IPS-NIHi7 (cell line): ENCODE data around the gene IL1A.

ENCODE experiments used
- DNase-seq: peaks from one replicate; pipeline ENCODE4 v3.0.0; 2012; ENCODE audit warnings: mixed read lengths; ENCODE audit errors: extremely low spot score

IL1A gene

DNA sequence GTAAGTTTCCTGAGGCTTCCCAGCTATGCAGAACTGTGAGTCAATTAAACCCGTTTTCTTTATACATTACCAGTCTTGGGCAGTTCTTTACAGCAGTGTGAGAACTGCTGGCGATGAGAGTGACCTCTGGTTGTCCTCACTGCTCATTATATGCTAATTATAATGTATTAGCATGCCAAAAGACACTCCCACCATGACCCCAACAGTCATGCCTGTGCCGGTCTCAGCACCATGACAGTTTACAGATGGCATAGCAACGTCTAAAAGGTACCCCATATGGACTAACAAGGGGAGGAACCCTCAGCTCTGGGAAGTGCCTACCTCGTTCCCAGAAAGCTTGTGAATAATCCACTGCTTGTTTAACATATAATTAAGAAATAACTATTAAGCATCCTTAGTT is 8.1 kb upstream of the IL1A start:
- DNase-seq, result no peak

DNA sequence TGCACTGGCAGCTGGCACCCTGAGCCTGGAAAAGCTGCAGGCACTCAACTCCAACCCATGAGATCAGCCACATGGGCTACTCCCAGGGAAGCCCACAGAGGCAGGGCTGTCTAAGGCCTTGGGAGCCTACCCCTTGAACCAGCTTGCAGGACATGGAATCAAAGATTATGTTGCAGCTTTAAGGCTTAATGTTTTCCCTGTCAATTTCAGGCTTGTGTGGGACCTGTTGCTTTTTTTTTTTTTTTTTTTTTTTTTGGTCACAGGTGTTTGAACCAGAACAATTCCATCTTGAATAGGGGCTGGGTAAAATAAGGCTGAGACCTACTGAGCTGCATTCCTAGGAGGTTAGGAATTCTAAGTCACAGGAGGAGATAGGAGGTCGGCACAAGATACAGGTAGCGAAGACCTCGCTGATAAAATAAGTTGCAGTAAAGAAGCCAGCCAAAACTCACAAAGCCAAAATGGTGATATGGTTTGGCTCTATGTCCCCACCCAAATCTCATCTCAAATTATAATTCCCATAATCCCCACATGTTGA is 7.5 kb upstream of the IL1A start:
- no peak for DNase-seq

DNA sequence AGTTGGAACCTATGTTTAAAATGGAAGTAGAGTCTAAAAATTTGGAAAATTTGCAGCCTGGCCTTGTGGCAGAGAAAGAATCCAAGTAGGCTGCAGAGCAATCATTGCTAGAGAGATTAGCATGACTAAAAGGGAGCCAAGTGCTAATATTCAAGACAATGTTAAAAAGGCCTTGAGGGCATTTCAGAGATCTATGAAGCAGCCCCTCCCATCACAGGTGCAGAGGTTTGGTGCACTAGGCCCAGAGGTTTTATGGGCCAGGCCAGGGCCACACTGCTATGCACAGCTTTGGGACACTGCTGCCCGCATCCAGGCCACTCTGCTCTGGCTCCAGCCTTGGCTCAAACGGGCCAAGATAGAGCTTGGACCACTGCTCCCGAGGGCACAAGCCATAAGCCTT is 6.7 kb upstream of the IL1A start:
- no peak for DNase-seq

DNA sequence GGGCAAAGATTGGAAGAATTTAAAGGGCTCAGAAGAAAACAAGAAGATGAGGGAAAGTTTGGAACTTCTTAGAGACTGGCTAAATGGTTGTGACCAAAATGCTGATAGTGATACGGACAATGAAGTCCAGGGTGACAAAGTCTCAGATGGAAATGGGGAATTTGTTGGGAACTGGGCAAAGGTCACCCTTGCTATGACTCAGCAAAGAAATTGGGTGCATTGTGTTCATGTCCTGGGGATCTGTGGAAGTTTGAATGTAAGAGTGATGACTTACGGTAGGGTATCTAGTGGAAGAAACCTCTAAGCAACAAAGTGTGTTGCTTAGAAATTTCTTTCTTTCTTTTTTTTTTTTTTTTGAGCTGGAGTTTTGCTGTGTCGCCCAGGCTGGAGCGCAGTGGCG is 6.0 kb upstream of the IL1A start:
- no peak for DNase-seq

DNA sequence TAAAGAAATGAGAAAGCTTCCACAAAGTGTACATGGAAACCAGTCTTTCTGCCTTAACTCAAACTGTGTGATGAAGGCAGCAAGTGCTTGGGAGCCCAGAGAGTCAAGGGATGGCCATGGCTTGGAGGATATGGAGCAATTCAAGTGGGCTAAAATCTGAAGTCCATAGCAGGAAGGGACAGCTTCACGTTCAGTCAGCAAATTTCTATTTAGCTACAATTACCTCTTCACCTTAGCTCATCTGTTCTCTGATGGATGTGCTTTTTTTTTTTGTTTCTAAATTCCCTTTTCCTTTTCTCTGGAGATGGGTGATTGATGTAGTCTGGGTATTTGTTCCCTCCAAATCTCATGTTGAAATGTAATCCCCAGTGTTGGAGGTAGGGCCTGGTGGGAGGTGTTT is 4.9 kb upstream of the IL1A start:
- no peak for DNase-seq

DNA sequence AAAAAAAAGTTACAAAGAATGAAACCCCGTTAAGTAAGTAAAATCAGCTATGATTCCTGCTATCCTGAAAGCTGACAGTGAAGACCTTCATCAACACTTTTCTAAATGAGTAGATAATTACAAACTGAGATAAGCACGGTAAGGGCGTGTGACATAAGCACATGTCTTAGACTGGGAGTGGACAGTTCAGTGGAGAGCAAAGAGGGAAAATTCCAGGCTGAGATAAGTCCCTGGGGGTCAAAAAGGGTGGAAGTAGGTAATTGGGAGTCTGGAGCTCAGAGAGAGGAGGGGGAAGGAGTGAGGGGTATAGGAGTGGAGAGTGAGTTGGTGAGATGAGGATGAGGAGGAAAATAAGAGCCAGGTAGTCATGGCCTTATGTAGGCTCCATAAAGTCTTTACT is 4.4 kb upstream of the IL1A start:
- DNase-seq, result no peak

DNA sequence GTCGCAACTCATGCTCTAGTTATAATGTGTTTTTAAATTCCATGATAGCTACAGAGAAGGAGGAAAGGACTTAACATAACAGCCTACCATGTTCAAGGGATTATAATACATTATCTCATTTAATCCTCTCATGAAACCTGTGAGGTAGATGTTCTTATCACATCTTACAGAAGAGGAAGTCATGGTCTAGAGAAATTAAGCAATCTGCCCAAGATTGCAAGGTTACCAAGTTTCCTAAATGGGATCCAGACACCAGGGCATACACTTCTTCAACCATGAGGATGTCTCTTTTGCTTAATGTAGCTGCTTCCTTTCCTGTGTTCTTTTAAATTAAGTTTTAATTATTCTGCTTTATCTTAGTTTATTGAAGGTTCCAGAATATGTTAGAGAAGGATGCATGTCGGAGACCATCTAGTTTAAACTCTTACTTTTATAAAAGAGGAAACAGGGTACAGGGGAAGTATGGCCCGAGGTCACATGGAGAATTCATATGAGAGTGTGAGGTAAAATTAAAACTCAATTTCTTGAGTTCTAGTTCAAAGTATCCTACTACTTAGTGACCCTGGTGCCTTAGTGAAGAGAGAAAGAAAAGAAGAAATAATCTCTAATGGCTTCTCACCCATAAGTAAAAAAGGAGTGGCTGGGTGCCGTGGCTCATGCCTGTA is 3.6 kb upstream of the IL1A start:
- no peak for DNase-seq

DNA sequence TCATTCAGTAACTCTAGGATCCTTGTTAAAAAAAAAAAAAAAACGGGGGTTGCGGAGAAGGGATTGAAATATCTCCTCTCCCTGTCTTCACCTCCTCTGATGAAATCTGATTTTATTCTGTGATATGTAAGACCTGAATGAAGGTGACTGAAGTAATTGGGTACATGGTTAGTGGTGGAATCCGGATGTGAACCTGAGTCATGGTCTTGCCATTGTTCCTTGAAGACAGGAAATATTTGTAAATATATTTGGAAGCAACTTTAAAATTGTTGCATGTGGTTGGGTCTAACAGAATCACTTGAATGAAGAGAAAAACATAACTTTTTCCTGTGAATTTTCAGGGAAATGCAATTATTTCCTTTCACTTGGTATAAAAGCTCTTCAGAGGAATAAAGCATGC is 3.0 kb upstream of the IL1A start:
- DNase-seq, result no peak

DNA sequence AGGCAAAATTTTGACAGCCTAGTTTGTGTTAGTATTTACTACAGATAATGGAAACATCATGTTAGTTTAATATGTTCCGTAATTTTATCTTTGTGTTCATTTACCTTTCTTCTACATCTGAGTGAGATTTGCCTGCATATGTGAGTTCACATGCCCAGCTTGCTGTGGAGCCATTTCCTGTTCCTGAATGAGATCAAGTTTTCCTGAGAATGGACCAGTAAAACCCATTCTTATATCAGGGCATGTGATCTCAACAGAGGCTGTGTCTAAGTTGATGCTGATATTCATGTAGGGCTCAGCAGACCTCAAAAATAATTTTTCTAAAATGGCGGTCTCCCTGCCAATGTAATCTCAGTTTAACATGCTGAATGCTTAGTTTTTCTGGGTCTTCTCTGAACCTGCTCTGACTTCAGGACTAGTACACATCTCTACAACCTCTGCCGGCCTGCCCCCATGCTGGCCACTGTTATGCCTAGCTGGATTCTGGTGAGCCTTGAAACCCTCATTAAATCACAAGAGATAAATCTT is 1.0 kb downstream of the IL1A start:
- no peak for DNase-seq

DNA sequence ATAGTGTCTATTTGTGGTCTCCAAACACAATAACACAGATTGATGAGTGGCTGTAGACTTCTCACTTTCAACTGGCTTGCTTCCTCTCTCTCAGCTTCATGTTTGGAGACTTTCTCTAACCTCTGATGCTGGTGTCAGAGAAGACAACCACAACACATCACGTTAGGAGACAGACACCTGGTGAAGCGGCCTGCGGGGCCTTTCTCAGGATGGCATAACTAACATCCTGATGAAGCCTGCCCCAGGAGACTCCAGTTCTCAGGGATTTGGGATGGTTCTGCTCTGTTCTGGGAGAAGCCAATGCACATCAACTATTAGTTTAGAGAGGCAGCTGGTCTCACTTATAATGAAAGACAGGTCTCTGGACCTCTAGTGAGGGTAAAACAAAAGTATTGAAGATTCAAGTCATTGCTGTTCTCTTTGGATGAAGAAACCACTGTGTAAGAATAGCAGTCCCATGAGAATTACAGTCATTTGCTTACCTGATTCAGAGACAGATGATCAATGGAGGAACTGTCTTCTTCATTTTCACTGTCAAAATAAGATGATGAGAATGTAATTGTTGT is 2.0 kb downstream of the IL1A start:
- DNase-seq, result no peak

DNA sequence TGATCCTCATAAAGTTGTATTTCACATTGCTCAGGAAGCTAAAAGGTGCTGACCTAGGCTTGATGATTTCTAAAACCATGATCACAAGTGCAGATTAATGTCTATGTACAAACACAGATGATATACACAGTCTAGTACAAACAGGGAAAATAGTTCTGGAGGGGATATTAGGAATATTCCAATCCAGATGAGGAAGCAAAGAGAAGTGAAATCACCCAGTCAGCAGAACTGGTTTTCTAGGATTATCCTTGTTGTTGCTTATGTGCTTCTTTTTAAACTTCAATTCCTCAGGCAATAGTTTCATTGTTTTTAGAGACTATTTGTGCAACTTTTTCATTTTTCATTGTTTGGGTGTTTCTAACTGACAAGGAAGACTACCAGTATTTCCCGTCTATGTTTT is 4.7 kb downstream of the IL1A start:
- DNase-seq, result no peak

DNA sequence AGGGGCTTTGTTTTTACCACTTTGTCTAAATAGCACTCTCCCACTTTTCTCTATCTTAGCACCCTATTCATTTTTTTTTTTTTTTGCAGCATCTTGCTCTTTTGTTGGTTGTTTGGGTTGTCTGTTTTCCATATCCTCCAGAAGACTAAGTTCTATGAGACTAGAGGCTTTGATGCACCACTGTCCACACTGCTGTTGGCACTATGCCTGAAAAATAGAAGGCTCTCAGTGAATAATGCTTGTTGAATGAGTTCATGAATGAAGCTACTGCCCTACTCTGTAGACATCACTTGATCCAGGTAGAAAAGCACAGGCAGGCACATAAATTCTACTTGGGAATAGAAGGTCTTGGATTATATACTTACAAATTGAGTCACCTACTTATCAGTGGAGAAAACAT is 7.3 kb downstream of the IL1A start:
- no peak for DNase-seq

DNA sequence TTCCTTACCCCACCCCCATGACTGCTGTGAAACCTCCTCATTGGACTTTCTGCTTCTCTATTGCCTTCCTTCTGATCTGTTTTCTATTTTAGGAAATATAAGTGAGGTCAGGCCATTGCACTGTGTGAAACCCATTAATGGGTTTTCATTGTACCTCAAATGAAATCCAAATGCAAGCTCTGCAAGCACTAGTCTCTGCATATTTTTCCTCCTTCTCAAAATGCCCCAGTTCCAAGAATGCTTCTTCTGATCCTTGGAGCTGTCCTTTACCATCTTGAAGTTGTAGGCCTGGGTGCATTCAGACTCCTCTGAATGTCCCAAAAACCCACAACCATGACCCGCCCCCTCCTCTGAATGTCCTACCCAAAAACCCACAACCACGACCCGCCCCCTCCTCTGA is 8.2 kb downstream of the IL1A start:
- no peak for DNase-seq

DNA sequence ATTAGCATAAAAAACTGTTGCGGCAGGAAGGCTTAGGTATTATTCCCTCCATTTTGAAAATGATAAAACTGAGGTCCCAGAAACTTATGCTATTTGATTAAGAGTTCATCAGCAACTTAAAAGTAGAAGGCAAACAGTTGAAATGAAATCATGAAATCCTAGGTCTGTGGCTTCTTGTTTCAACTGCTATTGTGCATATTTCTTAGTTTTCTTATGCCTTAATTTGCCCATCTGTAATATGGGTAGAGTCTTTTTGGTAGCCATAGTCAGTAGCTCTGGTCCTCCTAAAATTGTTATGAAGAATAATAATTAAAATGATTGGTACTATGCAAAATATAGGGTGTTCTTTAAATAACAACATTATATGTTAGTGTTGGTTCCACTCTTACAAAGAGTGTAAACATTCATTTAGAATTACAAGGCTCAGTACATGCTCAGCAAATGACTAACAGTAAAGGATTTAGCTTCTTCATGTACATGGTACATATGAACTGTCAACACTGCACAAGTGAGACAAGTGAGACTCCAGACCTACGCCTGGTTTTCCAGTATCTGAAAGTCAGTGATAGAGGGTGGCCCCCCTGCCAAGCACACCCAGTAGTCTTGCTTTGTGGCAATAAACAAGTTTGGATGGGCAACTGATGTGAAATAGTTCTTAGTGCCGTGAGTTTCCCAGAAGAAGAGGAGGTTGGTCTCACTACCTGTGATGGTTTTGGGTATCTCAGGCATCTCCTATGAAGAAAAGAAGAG is 9.6 kb downstream of the IL1A start:
- DNase-seq, result no peak

DNA sequence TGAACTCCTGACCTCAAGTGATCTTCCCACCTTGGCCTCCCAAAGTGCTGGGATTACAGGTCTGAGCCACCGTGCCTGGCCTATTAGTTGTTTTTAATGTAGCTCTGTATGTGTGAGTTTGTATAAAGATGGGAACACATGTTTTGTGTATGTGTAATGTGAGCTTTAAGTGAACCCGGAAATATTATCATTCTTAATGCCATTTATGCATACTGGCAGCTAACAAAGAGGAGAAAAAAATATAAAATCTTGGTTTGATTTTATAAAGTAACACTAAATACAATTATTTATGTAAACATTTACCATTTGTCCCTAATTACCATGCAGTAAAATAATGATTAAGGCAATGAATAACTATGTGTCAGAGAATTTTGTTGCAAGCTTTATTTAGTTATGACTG is 10.7 kb downstream of the IL1A start:
- no peak for DNase-seq

DNA sequence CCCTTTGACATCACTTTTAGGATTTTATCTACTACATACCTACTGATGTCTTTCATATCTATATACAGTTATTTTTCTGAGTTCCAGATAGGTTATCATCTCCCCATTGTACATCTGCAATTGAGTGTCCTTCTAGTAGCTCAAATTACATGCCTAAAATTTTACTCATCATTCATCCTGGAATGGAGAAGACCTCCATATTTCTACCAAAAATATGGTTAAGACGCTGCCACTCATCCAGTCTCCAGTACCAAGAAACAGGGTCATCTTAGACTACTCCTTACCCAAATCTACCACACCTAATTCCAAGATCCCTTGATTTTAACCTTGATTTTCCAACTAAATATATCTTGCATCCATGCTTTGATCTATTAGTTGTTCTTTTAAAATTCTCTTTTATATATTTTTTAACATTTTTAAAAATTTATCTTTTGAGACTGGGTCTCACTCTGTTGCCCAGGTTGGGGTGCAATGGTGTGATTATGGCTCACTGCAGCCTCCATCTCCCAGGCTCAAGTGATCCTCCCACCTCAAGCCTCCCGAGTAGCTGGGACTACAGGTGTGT is 11.3 kb downstream of the IL1A start:
- DNase-seq, result no peak

DNA sequence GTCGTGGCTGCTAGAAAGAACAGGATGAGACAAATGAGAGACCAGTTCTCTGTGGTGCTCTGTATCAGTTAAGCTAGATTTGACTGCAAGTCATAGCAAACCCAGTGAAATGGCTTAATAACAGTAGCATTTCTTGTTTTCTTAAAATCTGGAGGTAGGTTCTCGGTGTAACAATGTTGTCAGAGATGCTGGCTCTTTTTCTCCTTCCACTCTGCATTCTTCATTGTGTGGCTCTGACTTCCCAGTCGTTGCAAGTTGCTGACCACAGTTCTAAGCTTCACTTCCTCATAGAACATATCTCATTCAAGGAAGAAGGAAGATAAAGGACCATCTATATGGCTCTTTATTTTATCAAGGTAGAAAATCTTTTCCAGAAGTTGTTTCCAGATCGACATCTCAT is 12.0 kb downstream of the IL1A start:
- no peak for DNase-seq

DNA sequence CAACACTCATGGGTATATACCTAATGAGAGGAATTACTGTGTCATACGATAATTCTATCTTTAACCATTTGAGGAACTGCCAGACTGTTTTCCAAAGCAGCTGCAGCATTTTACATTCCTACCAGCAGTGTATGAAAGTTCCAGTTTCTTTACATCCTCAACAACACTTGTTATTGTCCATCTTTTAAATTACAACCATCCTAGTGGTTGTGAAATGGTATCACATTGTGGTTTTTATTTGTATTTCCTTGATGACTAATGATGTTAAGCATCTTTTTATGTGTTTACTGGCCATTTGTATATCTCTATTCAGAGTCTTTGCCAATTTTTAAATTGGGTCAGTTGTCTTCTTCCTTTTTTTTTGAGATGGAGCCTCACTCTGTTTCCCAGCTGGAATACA is 15.9 kb downstream of the IL1A start:
- no peak for DNase-seq

DNA sequence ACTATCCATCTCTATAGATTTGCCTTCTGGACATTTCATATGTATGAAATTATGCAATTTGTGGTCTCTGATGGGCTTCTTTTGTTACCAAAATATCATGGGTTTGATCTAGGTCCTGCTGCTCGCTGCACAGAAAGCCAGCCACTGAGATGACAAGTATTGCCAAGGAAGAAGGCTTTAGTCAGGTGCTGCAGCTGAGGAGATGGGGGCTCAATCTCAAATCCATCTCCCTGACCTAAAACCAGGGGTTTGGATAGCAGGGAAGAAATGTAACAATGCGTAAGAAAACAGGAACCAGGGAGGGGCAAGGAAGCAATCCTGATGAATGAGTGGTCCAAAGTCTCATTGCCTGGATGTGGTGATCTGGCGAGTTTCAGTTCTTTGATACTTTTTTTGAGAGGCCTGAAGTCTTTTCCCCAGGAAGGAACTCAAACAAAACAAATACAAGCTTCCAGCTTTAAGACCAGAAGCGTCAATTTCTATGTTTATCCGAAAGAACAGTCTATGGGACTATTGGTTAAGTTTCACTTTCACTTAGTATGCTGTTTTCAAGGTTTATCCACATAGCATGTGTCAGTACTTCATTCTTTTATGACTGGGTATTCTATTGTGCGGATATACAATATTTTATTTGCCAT is 16.5 kb downstream of the IL1A start:
- no peak for DNase-seq

DNA sequence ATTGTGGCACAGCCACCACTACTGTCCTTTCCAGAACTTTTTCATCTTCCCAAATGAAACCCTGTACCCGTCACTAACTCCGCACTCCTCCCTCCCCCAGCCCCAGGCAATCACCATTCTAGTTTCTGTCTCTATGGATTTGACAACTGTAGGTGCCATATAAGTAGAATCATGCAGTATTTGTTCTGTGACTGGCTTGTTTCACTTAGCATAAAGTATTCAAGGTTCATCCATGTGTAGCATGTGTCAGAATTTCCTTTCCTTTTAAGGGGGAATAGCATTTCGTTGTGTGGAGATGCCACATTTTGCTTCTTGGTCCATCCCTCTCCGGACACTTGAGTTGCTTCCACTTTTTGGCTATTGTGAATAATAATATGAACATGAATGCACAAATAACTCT is 19.0 kb downstream of the IL1A start:
- DNase-seq, result no peak

DNA sequence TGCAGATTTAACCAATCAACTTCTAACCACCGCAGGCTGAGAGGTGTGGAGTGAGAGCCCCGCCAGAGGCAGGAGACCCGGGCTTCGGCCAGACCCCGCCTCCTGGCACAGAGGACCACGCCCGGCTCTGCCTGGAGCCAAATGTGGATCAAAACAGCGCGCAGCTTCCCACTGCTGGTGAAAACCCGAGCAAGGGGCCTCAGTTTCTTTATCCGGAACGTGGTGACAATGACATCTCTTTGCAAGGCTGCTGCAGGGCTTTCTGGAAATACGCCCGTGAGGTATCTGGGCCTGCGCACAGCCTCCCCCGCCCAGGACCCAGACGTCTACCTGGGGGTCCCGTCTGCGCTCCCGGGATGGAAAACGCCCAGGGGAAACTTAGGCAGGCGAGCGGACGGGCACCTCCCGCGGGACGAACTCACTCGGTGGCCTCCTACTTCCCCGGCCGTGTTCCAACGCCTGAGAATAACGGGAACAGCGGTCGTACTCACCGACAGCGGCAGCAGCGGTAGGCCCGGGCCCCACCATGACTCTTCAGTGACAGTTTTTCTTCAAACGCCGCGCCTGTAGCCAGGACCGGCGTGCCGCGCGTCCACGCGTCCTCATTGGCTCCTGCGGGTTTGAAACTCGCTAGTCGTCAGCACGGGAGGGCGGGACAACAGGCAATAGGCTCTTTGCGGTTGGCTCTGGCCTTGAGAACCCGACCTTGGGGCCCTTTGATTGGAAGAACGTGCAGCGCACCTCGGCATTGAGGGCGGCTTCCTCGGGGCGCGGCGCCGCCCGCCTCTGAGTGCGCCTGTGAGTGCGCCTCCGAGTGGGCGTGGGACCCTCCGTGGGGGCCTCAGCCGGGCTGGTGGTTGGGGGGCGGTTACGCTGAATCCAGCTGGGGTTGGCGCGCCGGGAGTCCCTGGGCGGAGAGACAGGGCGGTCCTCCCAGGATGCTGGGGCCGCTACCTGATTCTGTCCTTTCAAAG is 19.9 kb downstream of the IL1A start, which contains the start of gene CKAP2L:
TSS of gene CKAP2L (minus strand) at position 539 of the 974 bp plus-strand sequence. CDS start at position 528, 11 bp downstream.
- peak; percentile 99 for DNase-seq
